Measurements from ENCODE around the gene C18orf32. TPM values are rescaled to one million over a fixed set of nuclear protein-coding genes. Genes with fewer than 3 reads are reported as not detected.
"Not testable (repeated sequence)": the region's sequence is repeated elsewhere in the genome, so short reads cannot be mapped to it uniquely, and the experiment has no call there.

Gene C18orf32
- total RNA-seq, 1 experiment from 2014 or later: 14.0 TPM

DNA sequence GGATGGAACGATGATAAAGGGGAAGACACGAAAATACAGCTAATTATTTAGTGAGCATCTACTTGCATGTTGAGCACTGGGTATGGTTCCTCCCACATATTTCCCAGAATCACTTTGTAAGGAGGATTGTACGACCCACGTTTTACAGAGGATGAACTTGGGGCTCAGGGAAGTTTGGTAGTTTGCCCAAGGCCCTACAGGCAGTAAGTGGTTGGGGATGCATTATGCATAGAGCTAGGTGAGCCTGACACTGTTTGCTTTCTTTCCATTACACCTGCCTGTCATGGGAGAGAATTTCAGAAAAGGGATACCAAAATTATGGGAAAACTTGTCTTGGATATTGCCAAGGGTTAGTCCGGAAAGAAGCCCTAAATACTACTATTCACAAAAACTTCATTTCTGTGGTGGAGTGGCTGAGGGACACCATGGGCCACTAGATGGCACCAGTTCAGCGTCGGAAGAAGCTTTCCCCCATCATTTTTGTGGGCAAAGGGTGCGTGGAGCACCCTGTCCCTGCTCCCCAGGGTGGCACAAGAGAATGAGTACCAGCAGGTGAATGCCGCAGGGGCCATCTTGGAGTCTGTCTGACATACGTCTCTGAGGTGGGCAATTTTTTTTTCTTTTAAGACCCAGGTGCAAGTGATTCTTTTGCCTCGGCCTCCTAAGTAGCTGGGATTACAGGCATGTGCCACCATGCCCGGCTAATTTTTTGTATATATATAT lies 23.5 kb upstream of the C18orf32 start:
- BruUV-seq (replicated peaks): no TSS peak
- ChIA-PET POLR2A (no interaction called here), CTCF (interaction anchor here (0.7 to 1.9 kb wide), 5 partner anchors 215 to 348 kb away, joined by 3 to 12 read pairs (median 3); no protein-coding TSS in a partner anchor)
- Mint-ChIP-seq H3K4me3 (ENCODE audit: unreplicated experiment) (no peak overlapping the region), H3K27ac (ENCODE audit: unreplicated experiment) (no peak overlapping the region), H3K27me3 (ENCODE audit: insufficient read depth, unreplicated experiment) (no peaks in the 10 kb centered on the region), H3K9me3 (ENCODE audit: unreplicated experiment) (no peaks in the 10 kb centered on the region), H3K36me3 (ENCODE audit: insufficient read depth, unreplicated experiment) (no peaks in the 10 kb centered on the region), H3K4me1 (ENCODE audit: low read depth, unreplicated experiment) (no peaks in the 10 kb centered on the region)
- TF ChIP-seq, protein P1, sequence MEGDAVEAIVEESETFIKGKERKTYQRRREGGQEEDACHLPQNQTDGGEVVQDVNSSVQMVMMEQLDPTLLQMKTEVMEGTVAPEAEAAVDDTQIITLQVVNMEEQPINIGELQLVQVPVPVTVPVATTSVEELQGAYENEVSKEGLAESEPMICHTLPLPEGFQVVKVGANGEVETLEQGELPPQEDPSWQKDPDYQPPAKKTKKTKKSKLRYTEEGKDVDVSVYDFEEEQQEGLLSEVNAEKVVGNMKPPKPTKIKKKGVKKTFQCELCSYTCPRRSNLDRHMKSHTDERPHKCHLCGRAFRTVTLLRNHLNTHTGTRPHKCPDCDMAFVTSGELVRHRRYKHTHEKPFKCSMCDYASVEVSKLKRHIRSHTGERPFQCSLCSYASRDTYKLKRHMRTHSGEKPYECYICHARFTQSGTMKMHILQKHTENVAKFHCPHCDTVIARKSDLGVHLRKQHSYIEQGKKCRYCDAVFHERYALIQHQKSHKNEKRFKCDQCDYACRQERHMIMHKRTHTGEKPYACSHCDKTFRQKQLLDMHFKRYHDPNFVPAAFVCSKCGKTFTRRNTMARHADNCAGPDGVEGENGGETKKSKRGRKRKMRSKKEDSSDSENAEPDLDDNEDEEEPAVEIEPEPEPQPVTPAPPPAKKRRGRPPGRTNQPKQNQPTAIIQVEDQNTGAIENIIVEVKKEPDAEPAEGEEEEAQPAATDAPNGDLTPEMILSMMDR (IDR thresholded peaks at IDR 0.05; ENCODE audit: insufficient read depth in 1 of 2, low read depth in 1 of 2, low read length in 1 of 2, severe bottlenecking in 1 of 2, unreplicated experiment in 1 of 2): peak; percentile 47 to 70
- H3K36me3 ChIP-seq (ENCODE audit: control insufficient read depth, insufficient read depth, low read length): no peaks in the 10 kb centered on the region
- H3K27me3 ChIP-seq (replicated peaks; ENCODE audit: control insufficient read depth, insufficient read depth, low read length): no peaks in the 10 kb centered on the region
- DNase-seq: peak in 1 of 2 experiments; percentile 55
- H3K4me3 ChIP-seq (ENCODE audit: low read depth, low read length): no peak overlapping the region
- H3K9me3 ChIP-seq: no peaks in the 10 kb centered on the region
- H3K4me1 ChIP-seq: no peaks in the 10 kb centered on the region
- intact Hi-C loops (cut with micrococcal nuclease; ENCODE audit: unreplicated experiment): loop anchor here (1.0 to 5.0 kb wide), 3 partner anchors 52 to 348 kb away; partner anchors contain the start of gene LIPG

DNA sequence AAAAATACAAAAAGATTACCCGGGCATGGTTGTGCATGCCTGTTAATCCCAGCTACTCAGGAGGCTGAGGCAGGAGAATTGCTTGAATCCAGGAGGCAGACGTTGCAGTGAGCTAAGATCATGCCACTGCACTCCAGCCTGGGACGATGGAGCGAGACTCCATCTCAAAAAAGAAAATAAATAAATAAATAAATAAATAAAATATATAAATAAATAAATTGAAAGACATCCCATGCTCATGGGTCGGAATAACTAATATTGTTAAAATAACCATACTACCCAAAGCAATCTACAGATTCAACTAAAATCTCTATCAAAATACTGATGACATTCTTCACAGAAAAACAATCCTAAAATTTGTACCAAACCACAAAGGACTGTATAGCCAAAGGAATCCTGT lies 19.4 kb upstream of the C18orf32 start:
- H3K9me3 Mint-ChIP-seq (ENCODE audit: unreplicated experiment); H3K4me1 Mint-ChIP-seq (ENCODE audit: low read depth, unreplicated experiment); H3K36me3 ChIP-seq (ENCODE audit: control insufficient read depth, insufficient read depth, low read length); H3K4me1 ChIP-seq; CTCF ChIA-PET; H3K27ac Mint-ChIP-seq (ENCODE audit: unreplicated experiment); BruUV-seq (replicated peaks); H3K9me3 ChIP-seq; H3K27me3 ChIP-seq (replicated peaks; ENCODE audit: control insufficient read depth, insufficient read depth, low read length); POLR2A ChIA-PET; H3K4me3 ChIP-seq (ENCODE audit: low read depth, low read length); H3K4me3 Mint-ChIP-seq (ENCODE audit: unreplicated experiment); DNase-seq; intact Hi-C loops (cut with micrococcal nuclease; ENCODE audit: unreplicated experiment); H3K36me3 Mint-ChIP-seq (ENCODE audit: insufficient read depth, unreplicated experiment); H3K27me3 Mint-ChIP-seq (ENCODE audit: insufficient read depth, unreplicated experiment): not testable (repeated sequence)

DNA sequence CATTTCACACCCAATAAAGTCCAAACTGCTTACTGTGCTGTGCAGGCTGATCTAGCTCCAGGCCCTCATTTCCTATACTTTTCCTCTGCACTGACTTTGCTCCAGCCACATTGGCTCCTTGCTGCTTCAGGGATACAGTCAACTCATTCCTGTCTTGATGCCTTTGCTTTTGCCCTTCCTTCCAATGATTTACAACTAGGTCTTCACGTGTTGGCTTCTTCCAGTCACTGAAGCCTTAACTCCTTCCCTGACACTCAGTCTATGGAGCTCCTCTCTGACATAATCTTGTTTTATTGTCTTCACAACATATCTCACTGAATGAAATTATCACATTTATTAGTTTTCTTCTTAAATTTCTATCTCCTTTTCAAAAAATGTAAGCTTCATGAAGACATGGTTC lies 16.9 kb upstream of the C18orf32 start:
- Mint-ChIP-seq H3K9me3 (ENCODE audit: unreplicated experiment) (no peaks in the 10 kb centered on the region), H3K4me1 (ENCODE audit: low read depth, unreplicated experiment) (no peaks in the 10 kb centered on the region), H3K4me3 (ENCODE audit: unreplicated experiment) (no peak overlapping the region), H3K36me3 (ENCODE audit: insufficient read depth, unreplicated experiment) (no peaks in the 10 kb centered on the region), H3K27ac (ENCODE audit: unreplicated experiment) (peak overlapping the region; percentile 27), H3K27me3 (ENCODE audit: insufficient read depth, unreplicated experiment) (no peaks in the 10 kb centered on the region)
- ChIA-PET CTCF (interaction anchor here (0.7 kb wide), 1 partner anchor 925 kb away, joined by 4 read pairs; no protein-coding TSS in a partner anchor), POLR2A (no interaction called here)
- Histone ChIP-seq H3K36me3 (ENCODE audit: control insufficient read depth, insufficient read depth, low read length) (no peaks in the 10 kb centered on the region), H3K27me3 (replicated peaks; ENCODE audit: control insufficient read depth, insufficient read depth, low read length) (no peaks in the 10 kb centered on the region), H3K4me3 (ENCODE audit: low read depth, low read length) (no peak overlapping the region), H3K9me3 (no peaks in the 10 kb centered on the region), H3K4me1 (no peaks in the 10 kb centered on the region)
- intact Hi-C loops (cut with micrococcal nuclease; ENCODE audit: unreplicated experiment): no loop called here
- no TSS peak for BruUV-seq (replicated peaks)
- TF ChIP-seq, protein P1 (IDR thresholded peaks at IDR 0.05; ENCODE audit: insufficient read depth in 1 of 2, low read depth in 1 of 2, low read length in 1 of 2, severe bottlenecking in 1 of 2, unreplicated experiment in 1 of 2): no peak
- DNase-seq: no peak

All from Caco-2 (cell line).